Spleen (tissue), 7 donors: ENCODE data around the gene TMEM163.

Experiments
- CTCF ChIP-seq, 11 experiments: fragments of 200-600 bp in 7 of 11; fragments of 450-650 bp in 4 of 11; sonication (generic) in 4 of 11; IDR thresholded peaks in 8 of 11; conservative IDR thresholded peaks in 3 of 11; 1 replicate in 7 of 11; 2 replicates in 4 of 11; pipeline versions ENCODE4 v1.4.0 to v1.8.0; 2016 to 2021; ENCODE audit warnings: antibody characterized with exemption in 11 of 11, inconsistent platforms in 4 of 11, mild to moderate bottlenecking in 1 of 11
- POLR2A ChIP-seq, 3 donors: fragments of 450-650 bp; IDR thresholded peaks; one replicate each; pipeline ENCODE4 v1.5.1; 2017; ENCODE audit warnings: antibody characterized with exemption in 3 of 3, mild to moderate bottlenecking in 1 of 3
- POLR2AphosphoS5 ChIP-seq, 3 donors: sonication (generic); formaldehyde crosslinking; IDR thresholded peaks; one replicate each; pipeline ENCODE4 v1.5.1; 2017; ENCODE audit warnings: antibody characterized with exemption in 3 of 3
- donor health status: DM: no; HTN: no; CAD: no; lungs with moderate emphysema.
- donor health status: DM: no; HTN: no; CAD: no.
- donor health status: DM: no; HTN: no; CAD: no.

- TF ChIP-seq CTCF (IDR thresholded peaks at IDR 0.05 in 8 of 11, conservative IDR thresholded peaks at IDR 0.05 in 3 of 11) (no peak), POLR2A (IDR thresholded peaks at IDR 0.05) (no peak), POLR2AphosphoS5 (IDR thresholded peaks at IDR 0.05) (no peak)
These were observed 310.4 kb downstream of the TMEM163 start for GRCh38 chr2:134408386-134408785.
